Measurements from ENCODE around the gene CLEC4F.
A peak's percentile ranks its signal among the peaks of the same experiment; 100 is the strongest.

The CLEC4F gene

DNA sequence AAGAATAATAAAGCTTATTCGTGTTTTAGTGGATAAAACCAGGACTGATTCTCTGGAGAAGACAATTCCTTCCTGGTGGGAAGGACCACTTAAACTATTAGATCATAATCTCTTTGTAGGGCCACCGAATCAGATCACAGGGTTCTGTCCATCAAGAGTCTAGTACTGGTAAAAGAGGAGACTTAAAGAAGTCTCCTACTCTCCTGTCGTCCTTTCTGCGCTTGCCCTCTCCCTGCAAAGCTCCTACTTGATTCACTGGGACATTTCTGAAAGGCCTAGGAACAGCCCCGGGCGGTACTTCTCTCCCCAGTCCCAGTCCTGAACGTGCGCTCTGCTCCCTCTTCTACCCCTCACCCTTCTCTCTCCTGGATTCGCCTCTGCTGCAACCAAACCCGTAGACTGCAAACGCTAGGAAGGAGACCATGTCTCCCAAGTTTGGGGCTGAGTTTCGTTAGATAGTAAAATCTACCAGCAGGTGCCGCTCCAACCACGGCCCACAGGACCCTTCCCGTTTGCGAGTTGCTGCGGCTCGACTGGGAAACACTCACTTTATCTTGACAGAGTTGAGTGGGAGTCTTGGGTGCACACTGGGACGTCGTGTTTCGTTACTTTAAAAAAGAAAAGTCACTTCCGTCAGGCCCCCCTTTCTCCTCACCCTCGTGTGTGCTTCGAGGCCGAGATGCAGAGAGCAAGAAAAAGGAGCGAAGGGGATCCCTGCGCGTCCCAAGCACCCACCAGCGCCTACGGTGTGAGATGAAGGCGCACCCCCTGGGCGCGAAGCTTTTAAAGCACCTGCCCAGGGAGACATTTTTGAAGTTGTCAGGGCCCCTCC is 30.9 kb downstream of the CLEC4F start:
- DNase-seq (ENCODE audit: low read depth): peak; percentile 65
- H3K4me3 ChIP-seq (ENCODE audit: low read length): no peak overlapping the region
- TF ChIP-seq, protein P1, sequence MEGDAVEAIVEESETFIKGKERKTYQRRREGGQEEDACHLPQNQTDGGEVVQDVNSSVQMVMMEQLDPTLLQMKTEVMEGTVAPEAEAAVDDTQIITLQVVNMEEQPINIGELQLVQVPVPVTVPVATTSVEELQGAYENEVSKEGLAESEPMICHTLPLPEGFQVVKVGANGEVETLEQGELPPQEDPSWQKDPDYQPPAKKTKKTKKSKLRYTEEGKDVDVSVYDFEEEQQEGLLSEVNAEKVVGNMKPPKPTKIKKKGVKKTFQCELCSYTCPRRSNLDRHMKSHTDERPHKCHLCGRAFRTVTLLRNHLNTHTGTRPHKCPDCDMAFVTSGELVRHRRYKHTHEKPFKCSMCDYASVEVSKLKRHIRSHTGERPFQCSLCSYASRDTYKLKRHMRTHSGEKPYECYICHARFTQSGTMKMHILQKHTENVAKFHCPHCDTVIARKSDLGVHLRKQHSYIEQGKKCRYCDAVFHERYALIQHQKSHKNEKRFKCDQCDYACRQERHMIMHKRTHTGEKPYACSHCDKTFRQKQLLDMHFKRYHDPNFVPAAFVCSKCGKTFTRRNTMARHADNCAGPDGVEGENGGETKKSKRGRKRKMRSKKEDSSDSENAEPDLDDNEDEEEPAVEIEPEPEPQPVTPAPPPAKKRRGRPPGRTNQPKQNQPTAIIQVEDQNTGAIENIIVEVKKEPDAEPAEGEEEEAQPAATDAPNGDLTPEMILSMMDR (IDR thresholded peaks at IDR 0.05; ENCODE audit: insufficient read depth, low read depth, low read length, missing control alignments): peak; percentile 66

DNA sequence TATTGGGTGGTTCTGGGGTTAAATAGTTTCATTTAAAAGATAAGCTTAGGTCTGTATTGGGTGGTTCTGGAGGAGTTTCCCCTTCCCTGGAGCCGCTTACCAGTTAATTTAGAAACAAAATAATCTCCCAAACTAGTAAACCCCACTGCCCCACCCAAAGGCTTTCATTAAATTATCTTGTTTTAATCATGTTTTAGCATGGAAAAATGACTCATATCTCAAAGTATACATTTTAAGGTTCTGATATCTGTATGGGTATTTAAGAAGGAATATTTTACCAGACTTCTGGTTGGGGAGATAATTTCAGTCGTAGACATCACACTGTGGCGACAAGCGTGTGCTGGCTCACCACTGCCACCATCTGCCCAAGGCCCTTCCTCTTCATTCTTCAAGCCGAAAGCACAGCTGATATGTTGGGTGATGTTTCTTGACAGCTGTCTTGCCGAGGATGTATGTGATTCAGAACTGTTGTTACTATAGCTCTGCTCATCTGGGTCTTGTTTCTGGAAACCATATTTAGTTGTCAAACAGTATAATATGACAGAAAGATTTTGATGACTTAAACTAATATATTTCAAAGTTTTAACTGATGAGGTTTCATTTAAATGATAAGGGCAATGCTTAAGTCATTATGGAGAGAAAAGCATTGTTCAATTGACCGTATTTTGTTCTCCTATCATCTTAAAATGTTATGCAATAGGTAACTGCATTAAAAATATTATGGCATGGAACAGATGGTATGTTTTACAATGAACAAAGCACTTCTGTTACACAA is 35.1 kb downstream of the CLEC4F start:
- H3K4me3 ChIP-seq (ENCODE audit: low read length): no peak overlapping the region
- DNase-seq (ENCODE audit: low read depth): peak; percentile 59
- TF ChIP-seq, protein P1 (IDR thresholded peaks at IDR 0.05; ENCODE audit: insufficient read depth, low read depth, low read length, missing control alignments): peak; percentile 54

DNA sequence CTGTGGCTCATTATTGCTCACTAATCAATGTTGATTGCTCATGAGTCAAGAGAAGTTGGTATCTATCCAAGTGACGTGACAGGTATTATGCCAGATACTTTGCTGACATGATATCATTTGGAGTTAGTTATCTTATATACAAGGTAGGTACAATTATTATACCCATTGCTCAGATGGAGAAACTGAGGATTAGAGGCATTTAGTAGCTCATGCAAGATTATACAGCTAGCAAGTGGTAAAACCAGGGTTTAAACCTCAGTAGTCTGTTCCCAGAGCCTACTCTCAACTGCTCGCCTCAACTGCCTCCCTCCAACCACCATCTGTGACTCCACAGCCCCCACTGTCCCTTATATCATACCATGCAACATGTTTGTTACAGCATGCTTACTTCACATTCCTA is 36.1 kb downstream of the CLEC4F start:
- H3K4me3 ChIP-seq (ENCODE audit: low read length): no peak overlapping the region
- DNase-seq (ENCODE audit: low read depth): peak; percentile 16

DNA sequence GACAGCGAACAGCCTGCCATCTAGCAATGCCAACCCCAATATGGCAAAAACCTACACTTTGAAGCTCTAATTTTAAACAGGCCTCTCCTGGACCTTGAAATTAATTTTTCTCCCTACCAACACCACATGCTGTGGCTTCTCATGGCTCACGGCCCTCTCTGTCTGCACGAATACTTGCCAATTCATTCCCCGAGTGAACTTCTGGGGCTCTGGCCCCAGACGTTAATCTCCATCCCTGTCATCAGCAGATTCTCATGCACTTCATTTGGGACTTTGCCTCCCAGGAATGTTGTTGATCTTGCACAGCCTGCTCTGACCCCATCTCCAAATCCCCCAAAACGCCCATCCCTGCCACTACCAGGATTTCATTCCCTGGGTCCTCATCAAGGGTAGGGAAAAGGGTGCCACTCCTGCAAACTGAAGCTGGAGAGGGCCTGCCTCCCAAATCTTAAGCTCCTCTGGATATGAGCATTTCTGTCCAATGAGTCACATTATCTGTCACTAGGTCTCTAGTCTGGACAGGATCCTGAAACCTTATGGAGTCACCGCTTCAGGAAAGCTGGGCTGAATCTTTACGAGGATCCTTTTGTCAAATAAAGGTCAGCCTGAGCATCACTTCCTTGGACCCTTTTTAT is 40.4 kb downstream of the CLEC4F start:
- peak; percentile 74 for DNase-seq (ENCODE audit: low read depth)
- TF ChIP-seq, protein P1 (IDR thresholded peaks at IDR 0.05; ENCODE audit: insufficient read depth, low read depth, low read length, missing control alignments): no peak
- H3K4me3 ChIP-seq (ENCODE audit: low read length): no peak overlapping the region

More for the DNA sequence above, 36.1 kb downstream of the CLEC4F start:
- TF ChIP-seq, protein P1 (IDR thresholded peaks at IDR 0.05; ENCODE audit: insufficient read depth, low read depth, low read length, missing control alignments): no peak

DNA sequence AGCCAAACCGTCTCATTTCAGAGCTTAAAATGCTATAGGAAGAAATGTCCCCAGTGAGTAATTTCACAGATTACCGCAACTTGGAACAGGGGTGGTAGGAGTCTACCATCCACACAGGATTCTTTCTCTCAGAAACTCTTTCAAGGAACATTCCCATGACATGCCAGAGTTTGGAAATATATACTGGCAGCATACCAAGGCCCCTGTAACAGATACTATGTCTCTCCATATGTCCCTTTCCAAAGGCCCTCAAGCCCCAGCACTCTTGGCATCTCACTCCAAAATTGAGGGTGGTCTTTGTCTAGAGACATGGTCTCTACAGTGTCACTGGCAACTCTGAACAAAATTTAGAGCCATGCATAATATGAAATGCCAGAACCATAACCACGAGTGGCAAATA is 40.9 kb downstream of the CLEC4F start:
- TF ChIP-seq, protein P1 (IDR thresholded peaks at IDR 0.05; ENCODE audit: insufficient read depth, low read depth, low read length, missing control alignments): no peak
- H3K4me3 ChIP-seq (ENCODE audit: low read length): no peak overlapping the region
- no peak for DNase-seq (ENCODE audit: low read depth)

DNA sequence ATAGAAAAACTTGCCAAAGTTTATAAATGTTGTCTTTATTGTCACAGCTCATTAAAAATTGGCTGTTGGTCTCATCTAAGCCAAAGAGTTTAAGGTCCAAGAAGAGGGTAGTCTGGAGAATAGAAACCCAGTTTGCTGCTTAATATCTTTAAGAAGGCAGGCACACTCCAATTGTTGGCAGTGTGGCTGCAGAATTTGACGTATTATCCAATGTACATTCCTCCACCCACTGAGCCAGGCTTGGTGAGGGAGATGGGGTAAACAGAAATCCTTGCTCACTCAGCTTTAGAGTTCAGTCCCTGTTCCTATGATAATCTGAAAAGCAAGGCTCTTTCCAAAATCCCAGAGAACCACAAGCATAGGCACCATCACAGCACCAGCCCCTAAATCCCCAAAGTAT is 41.7 kb downstream of the CLEC4F start:
- TF ChIP-seq, protein P1 (IDR thresholded peaks at IDR 0.05; ENCODE audit: insufficient read depth, low read depth, low read length, missing control alignments): no peak
- DNase-seq (ENCODE audit: low read depth): no peak
- no peak overlapping the region for H3K4me3 ChIP-seq (ENCODE audit: low read length)
